Naive thymus-derived CD4-positive, alpha-beta T cell (primary cell): ENCODE data around the gene NFATC3. TPM values are rescaled to one million over a fixed set of nuclear protein-coding genes. Genes with fewer than 3 reads are reported as not detected.

Source experiments
- ATAC-seq: fragments of 150-1000 bp; cut with Tn5 transposase; 2 replicates; pipeline ENCODE4 v1.10.0; 2021; ENCODE audit warnings: mild to moderate bottlenecking, moderate library complexity
- CTCF ChIA-PET: fragments of 350-600 bp; sonication (Branson Sonifier 250); formaldehyde crosslinking; loops from one replicate; lab custom pipeline; 2021; ENCODE audit warnings: antibody characterized with exemption; lab: Charles Lee
- POLR2A ChIA-PET: fragments of 350-600 bp; sonication (Branson Sonifier 250); formaldehyde crosslinking; loops from one replicate; lab custom pipeline; 2021; ENCODE audit warnings: antibody characterized with exemption, inconsistent platforms; lab: Charles Lee
- DNase-seq, 9 donors: peaks; one replicate each; pipeline versions ENCODE4 v3.0.0 to v3.0.0-alpha.2; 2020 to 2022; ENCODE audit warnings: mixed read lengths in 1 of 9
- H3K27ac ChIP-seq: one replicate; pipeline ENCODE4 v1.7.0; 2013; ENCODE audit warnings: mild to moderate bottlenecking, low read depth, low read length, moderate library complexity
- H3K27me3 ChIP-seq, 2 donors: one replicate each; pipeline ENCODE4 v1.7.0; 2013; ENCODE audit warnings: low read length in 2 of 2, mild to moderate bottlenecking in 2 of 2, moderate library complexity in 2 of 2; ENCODE audit not compliant: control insufficient read depth in 2 of 2, insufficient read depth in 2 of 2
- H3K36me3 ChIP-seq, 3 experiments: 1 replicate in 2 of 3; 2 replicates in 1 of 3; pipeline ENCODE4 v1.7.0; 2013; ENCODE audit warnings: low read length in 3 of 3, mild to moderate bottlenecking in 3 of 3, moderate library complexity in 1 of 3; ENCODE audit not compliant: insufficient read depth in 3 of 3, control insufficient read depth in 2 of 3
- H3K4me1 ChIP-seq, 2 donors: one replicate each; pipeline ENCODE4 v1.7.0; 2013; ENCODE audit warnings: low read length in 2 of 2, mild to moderate bottlenecking in 2 of 2, moderate library complexity in 1 of 2; ENCODE audit not compliant: control insufficient read depth in 2 of 2, insufficient read depth in 2 of 2
- H3K4me3 ChIP-seq: 2 replicates; pipeline ENCODE4 v1.7.0; 2013; ENCODE audit warnings: mild to moderate bottlenecking, low read length
- H3K9me3 ChIP-seq, 3 experiments: 1 replicate in 2 of 3; 2 replicates in 1 of 3; pipeline ENCODE4 v1.7.0; 2013; ENCODE audit warnings: low read length in 3 of 3; ENCODE audit not compliant: control insufficient read depth in 2 of 3
- H3K27ac Mint-ChIP-seq, 9 donors: one replicate each; pipeline ENCODE4 v1.8.0; 2020 to 2022; ENCODE audit warnings: mixed read lengths in 9 of 9, mild to moderate bottlenecking in 8 of 9, moderate library complexity in 5 of 9, inconsistent platforms in 2 of 9
- H3K27me3 Mint-ChIP-seq, 5 donors: one replicate each; pipeline ENCODE4 v1.8.0; 2021 to 2022; ENCODE audit warnings: mixed read lengths in 5 of 5, mild to moderate bottlenecking in 1 of 5
- H3K36me3 Mint-ChIP-seq, 5 donors: one replicate each; pipeline ENCODE4 v1.8.0; 2020 to 2022; ENCODE audit warnings: mixed read lengths in 5 of 5, mild to moderate bottlenecking in 3 of 5, inconsistent platforms in 1 of 5
- H3K4me1 Mint-ChIP-seq, 7 donors: one replicate each; pipeline ENCODE4 v1.8.0; 2020 to 2022; ENCODE audit warnings: mixed read lengths in 7 of 7, mild to moderate bottlenecking in 3 of 7, inconsistent platforms in 1 of 7
- H3K4me3 Mint-ChIP-seq, 10 donors: one replicate each; pipeline ENCODE4 v1.8.0; 2020 to 2022; ENCODE audit warnings: mild to moderate bottlenecking in 10 of 10, mixed read lengths in 10 of 10, moderate library complexity in 6 of 10, inconsistent platforms in 2 of 10
- H3K9me3 Mint-ChIP-seq, 11 donors: one replicate each; pipeline ENCODE4 v1.8.0; 2020 to 2022; ENCODE audit warnings: mixed read lengths in 11 of 11, mild to moderate bottlenecking in 4 of 11, inconsistent platforms in 1 of 11, moderate library complexity in 1 of 11
- intact Hi-C, 2 donors: fragments of 100-400 bp; cut with micrococcal nuclease; formaldehyde crosslinking; loops; one replicate each; pipeline ENCODE4 v1.15.1; 2023
- polyA plus RNA-seq, 2 donors: library from polyadenylated mRNA; unstranded; fragments of 300-500 nt; fragmentation: Illumina TruSeq; gene quantifications; one replicate each; pipeline ENCODE4 v1.2.3, GENCODE V29; 2021
- total RNA-seq, 6 experiments: library from RNA in 5 of 6; stranded (reverse) in 5 of 6; gene quantifications; 1 replicate in 5 of 6; 2 replicates in 1 of 6; pipeline ENCODE4 v1.2.3 and lab custom pipeline; 2021 to 2026

NFATC3 gene
- total and polyA plus RNA-seq, 7 experiments from 2014 or later: 75.8 to 151 (median 121) TPM

- no peaks in the 10 kb centered on the region for H3K27me3 ChIP-seq
- ChIA-PET CTCF (no interaction called here), POLR2A (no interaction called here)
- H3K36me3 Mint-ChIP-seq: peaks cover 0 to 19% (median 12%) of the 10 kb centered on the region in 5 donors
- ATAC-seq (no peak), DNase-seq (no peak)
- H3K27ac Mint-ChIP-seq: peak overlapping the region in 7 of 9 donors; percentile 30 to 78 (median 65)
- H3K4me3 Mint-ChIP-seq: no peak overlapping the region
- peaks cover 0 to 24% (median 8%) of the 10 kb centered on the region in 3 experiments for H3K36me3 ChIP-seq
- no peak overlapping the region for H3K27ac ChIP-seq
- intact Hi-C loops: no loop called here
- peaks cover 16 to 56% (median 41%) of the 10 kb centered on the region in 7 donors for H3K4me1 Mint-ChIP-seq
- H3K9me3 ChIP-seq: no peaks in the 10 kb centered on the region
- H3K4me1 ChIP-seq: peaks cover 3 to 13% of the 10 kb centered on the region in 2 donors
- no peaks in the 10 kb centered on the region for H3K27me3 Mint-ChIP-seq
- H3K4me3 ChIP-seq: no peak overlapping the region
- no peaks in the 10 kb centered on the region for H3K9me3 Mint-ChIP-seq
Observed at GRCh38 chr16:68223072-68223471, 137.9 kb downstream of the NFATC3 start.

- POLR2A ChIA-PET: no interaction called here
Observed at GRCh38 chr16:68226116-68226515, 140.9 kb downstream of the NFATC3 start.

DNA sequence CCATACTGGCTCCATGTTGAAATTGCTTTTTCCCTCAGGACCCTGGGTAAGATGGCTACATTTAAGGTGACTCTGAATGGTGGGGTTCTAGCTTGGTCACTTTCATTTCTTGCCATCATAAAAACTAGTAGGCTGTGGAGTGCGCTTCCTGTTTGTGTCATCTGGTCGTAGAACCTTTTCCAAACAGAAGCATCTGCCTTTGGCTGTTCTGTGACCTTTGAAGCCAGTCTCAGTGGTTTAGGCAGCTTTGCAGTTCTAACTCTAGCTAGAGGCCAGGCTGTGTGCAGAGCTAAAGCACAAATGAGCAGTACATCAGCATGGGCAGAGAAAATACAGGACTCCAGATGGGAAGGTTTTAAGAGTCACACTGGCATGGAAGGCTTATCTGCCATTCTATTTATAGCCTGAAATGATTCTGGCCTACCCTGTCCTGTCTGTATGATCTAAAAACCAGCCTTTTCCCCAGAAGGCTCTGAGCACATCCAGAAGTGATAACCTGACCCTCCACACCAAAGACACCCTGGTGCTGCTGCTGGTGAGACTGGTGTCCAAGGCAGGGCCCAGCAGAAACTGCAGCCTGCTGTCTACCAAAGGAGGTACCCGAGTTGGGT lies 142.1 kb downstream of the NFATC3 start:
- peak overlapping the region in 7 of 10 donors; percentile 3 to 75 (median 27) for H3K4me3 Mint-ChIP-seq
- ChIA-PET POLR2A (interaction anchor here (1.0 to 1.1 kb wide), 4 partner anchors 10 to 96 kb away, joined by 3 to 4 read pairs (median 3); no protein-coding TSS in a partner anchor), CTCF (interaction anchor here (0.5 to 3.2 kb wide), 9 partner anchors 10 to 204 kb away, joined by 3 to 30 read pairs (median 5); partner anchors contain the start of genes DDX28 and DUS2)
- no peaks in the 10 kb centered on the region for H3K9me3 Mint-ChIP-seq
- H3K4me3 ChIP-seq: no peak overlapping the region
- peaks cover 0 to 21% of the 10 kb centered on the region in 2 donors for H3K4me1 ChIP-seq
- ATAC-seq (no peak), DNase-seq (peak in 1 of 9 donors; percentile 20)
- H3K4me1 Mint-ChIP-seq: peaks cover 16 to 51% (median 44%) of the 10 kb centered on the region in 7 donors
- H3K36me3 Mint-ChIP-seq: peaks cover 0 to 14% (median 4%) of the 10 kb centered on the region in 5 donors
- H3K27ac ChIP-seq: peak overlapping the region; percentile 38
- intact Hi-C loops: loop anchor here in 1 of 2 donors (5.0 kb wide), 1 partner anchor 35 kb away; no protein-coding TSS in a partner anchor
- H3K27me3 ChIP-seq: no peaks in the 10 kb centered on the region
- H3K9me3 ChIP-seq: no peaks in the 10 kb centered on the region
- H3K27me3 Mint-ChIP-seq: no peaks in the 10 kb centered on the region
- H3K36me3 ChIP-seq: peaks cover 0 to 29% (median 0%) of the 10 kb centered on the region in 3 experiments
- H3K27ac Mint-ChIP-seq: peak overlapping the region; percentile 73 to 91 (median 87)

More at GRCh38 chr16:68226116-68226515, 140.9 kb downstream of the NFATC3 start:
- Histone ChIP-seq H3K27me3 (no peaks in the 10 kb centered on the region), H3K4me1 (peaks cover 0 to 21% of the 10 kb centered on the region in 2 donors), H3K36me3 (peaks cover 0 to 33% (median 7%) of the 10 kb centered on the region in 3 experiments), H3K4me3 (no peak overlapping the region), H3K27ac (peak overlapping the region; percentile 47), H3K9me3 (no peaks in the 10 kb centered on the region)
- CTCF ChIA-PET: interaction anchor here (0.6 to 1.5 kb wide), 2 partner anchors 10 to 132 kb away, joined by 3 to 5 read pairs; no protein-coding TSS in a partner anchor
- no peaks in the 10 kb centered on the region for H3K9me3 Mint-ChIP-seq
- peaks cover 0 to 17% (median 6%) of the 10 kb centered on the region in 5 donors for H3K36me3 Mint-ChIP-seq
- H3K4me3 Mint-ChIP-seq: no peak overlapping the region
- DNase-seq (no peak), ATAC-seq (no peak)
- H3K27me3 Mint-ChIP-seq: no peaks in the 10 kb centered on the region
- peak overlapping the region in 8 of 9 donors; percentile 48 to 90 (median 77) for H3K27ac Mint-ChIP-seq
- intact Hi-C loops: loop anchor here in 1 of 2 donors (5.0 kb wide), 1 partner anchor 34 kb away; no protein-coding TSS in a partner anchor
- H3K4me1 Mint-ChIP-seq: peaks cover 16 to 59% (median 49%) of the 10 kb centered on the region in 7 donors

DNA sequence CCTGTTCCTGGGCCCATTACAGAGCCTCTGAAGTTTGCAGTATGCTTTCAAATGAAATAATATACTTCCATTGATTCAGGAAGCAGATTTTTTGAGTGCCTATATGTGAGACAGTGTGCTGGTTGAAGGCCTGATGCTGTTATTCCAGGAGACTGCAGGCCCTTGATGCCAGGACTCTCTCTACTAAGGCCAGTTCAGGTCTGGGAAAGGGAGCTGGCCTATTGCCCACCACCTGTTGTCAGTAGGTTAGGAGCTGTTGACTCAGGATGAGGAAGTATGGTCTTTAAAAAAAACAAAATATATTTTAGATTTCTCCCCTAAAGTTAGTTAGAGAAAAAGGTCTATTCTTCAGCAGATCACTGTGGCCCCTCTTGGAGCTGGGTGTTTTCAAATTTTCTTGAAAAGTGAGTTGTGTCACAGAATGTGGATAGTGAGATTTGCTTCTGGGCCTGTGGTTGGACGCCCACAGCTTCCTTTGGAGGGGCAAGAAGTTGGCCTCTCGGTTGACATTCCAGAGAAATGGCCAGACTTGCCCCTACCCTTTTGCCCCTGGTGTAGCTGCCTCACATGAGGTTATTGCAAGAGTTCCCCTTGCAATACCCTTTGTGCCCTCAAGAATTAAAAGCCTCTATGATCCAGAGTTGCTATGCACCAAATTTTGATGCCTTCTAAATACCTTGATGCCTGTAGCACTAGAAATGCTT lies 142.8 kb downstream of the NFATC3 start:
- Mint-ChIP-seq H3K4me3 (peak overlapping the region in 5 of 10 donors; percentile 25 to 58 (median 27)), H3K9me3 (no peaks in the 10 kb centered on the region), H3K36me3 (peaks cover 0 to 12% (median 4%) of the 10 kb centered on the region in 5 donors), H3K27ac (peak overlapping the region; percentile 73 to 91 (median 87)), H3K4me1 (peaks cover 17 to 46% (median 44%) of the 10 kb centered on the region in 7 donors), H3K27me3 (no peaks in the 10 kb centered on the region)
- DNase-seq: no peak
- ChIA-PET POLR2A (interaction anchor here (0.7 to 1.2 kb wide), 7 partner anchors 9 to 142 kb away, joined by 3 to 5 read pairs (median 3); no protein-coding TSS in a partner anchor), CTCF (interaction anchor here (0.7 to 3.2 kb wide), 15 partner anchors 11 to 344 kb away, joined by 3 to 30 read pairs (median 4); no protein-coding TSS in a partner anchor)
- Histone ChIP-seq H3K9me3 (no peaks in the 10 kb centered on the region), H3K27ac (peak overlapping the region; percentile 38), H3K36me3 (peaks cover 0 to 22% (median 0%) of the 10 kb centered on the region in 3 experiments), H3K4me1 (peaks cover 0 to 21% of the 10 kb centered on the region in 2 donors), H3K4me3 (no peak overlapping the region), H3K27me3 (no peaks in the 10 kb centered on the region)
- intact Hi-C loops: loop anchor here (2.0 to 5.0 kb wide), 2 partner anchors 36 to 235 kb away; no protein-coding TSS in a partner anchor
- ATAC-seq: no peak

GRCh38 chr16:68228652-68229051 lies 143.5 kb downstream of the NFATC3 start:
- peak overlapping the region in 6 of 9 donors; percentile 59 to 90 (median 68) for H3K27ac Mint-ChIP-seq

More at GRCh38 chr16:68228652-68229051, 143.5 kb downstream of the NFATC3 start:
- Histone ChIP-seq H3K36me3 (peaks cover 0 to 20% (median 0%) of the 10 kb centered on the region in 3 experiments), H3K9me3 (no peaks in the 10 kb centered on the region), H3K27me3 (no peaks in the 10 kb centered on the region), H3K4me1 (peaks cover 0 to 21% of the 10 kb centered on the region in 2 donors), H3K4me3 (no peak overlapping the region), H3K27ac (peak overlapping the region; percentile 38)
- peaks cover 0 to 12% (median 4%) of the 10 kb centered on the region in 5 donors for H3K36me3 Mint-ChIP-seq
- no peak overlapping the region for H3K4me3 Mint-ChIP-seq
- H3K9me3 Mint-ChIP-seq: no peaks in the 10 kb centered on the region
- H3K4me1 Mint-ChIP-seq: peaks cover 17 to 51% (median 45%) of the 10 kb centered on the region in 7 donors
- CTCF ChIA-PET: interaction anchor here (0.7 to 3.2 kb wide), 15 partner anchors 12 to 345 kb away, joined by 3 to 30 read pairs (median 4); no protein-coding TSS in a partner anchor
- no peaks in the 10 kb centered on the region for H3K27me3 Mint-ChIP-seq
- POLR2A ChIA-PET: interaction anchor here (0.7 to 1.2 kb wide), 5 partner anchors 11 to 143 kb away, joined by 3 to 5 read pairs (median 3); no protein-coding TSS in a partner anchor
- intact Hi-C loops: loop anchor here (1.0 to 5.0 kb wide), 11 partner anchors 17 to 412 kb away; partner anchors contain the start of gene NFATC3 (in 1 of the 2)
- ATAC-seq (no peak), DNase-seq (no peak)
